ENCODE measurements around the gene FOXP1.

The FOXP1 gene

DNA sequence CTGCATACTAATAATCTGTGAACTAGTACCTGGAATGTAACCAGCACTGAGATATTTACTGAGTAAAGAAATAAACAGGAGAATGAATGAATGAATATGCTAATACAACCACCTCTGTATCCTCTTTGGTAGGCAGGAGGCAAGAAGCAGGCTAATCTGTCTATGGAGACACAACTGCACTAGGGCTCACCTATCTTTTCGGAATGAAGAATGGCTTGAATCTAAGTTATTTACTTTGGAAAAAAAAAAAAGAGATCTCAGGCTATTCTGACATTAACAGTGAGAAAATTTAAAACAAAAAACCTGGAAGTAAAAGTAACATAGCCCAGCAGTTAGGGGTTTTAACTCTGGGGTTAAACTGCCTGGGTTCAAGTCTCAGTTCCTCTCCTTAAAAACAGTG is 174.2 kb downstream of the FOXP1 start:
- no peak for TF ChIP-seq POLR2AphosphoS5 (IDR thresholded peaks at IDR 0.05; ENCODE audit: low read depth, low read length)
- TF ChIP-seq, protein P1, sequence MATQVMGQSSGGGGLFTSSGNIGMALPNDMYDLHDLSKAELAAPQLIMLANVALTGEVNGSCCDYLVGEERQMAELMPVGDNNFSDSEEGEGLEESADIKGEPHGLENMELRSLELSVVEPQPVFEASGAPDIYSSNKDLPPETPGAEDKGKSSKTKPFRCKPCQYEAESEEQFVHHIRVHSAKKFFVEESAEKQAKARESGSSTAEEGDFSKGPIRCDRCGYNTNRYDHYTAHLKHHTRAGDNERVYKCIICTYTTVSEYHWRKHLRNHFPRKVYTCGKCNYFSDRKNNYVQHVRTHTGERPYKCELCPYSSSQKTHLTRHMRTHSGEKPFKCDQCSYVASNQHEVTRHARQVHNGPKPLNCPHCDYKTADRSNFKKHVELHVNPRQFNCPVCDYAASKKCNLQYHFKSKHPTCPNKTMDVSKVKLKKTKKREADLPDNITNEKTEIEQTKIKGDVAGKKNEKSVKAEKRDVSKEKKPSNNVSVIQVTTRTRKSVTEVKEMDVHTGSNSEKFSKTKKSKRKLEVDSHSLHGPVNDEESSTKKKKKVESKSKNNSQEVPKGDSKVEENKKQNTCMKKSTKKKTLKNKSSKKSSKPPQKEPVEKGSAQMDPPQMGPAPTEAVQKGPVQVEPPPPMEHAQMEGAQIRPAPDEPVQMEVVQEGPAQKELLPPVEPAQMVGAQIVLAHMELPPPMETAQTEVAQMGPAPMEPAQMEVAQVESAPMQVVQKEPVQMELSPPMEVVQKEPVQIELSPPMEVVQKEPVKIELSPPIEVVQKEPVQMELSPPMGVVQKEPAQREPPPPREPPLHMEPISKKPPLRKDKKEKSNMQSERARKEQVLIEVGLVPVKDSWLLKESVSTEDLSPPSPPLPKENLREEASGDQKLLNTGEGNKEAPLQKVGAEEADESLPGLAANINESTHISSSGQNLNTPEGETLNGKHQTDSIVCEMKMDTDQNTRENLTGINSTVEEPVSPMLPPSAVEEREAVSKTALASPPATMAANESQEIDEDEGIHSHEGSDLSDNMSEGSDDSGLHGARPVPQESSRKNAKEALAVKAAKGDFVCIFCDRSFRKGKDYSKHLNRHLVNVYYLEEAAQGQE (IDR thresholded peaks at IDR 0.05; ENCODE audit: insufficient read depth in 1 of 2, low read depth in 2 of 2, low read length in 2 of 2): no peak
- no peak for TF ChIP-seq FOXP2 (optimal IDR thresholded peaks at IDR 0.05; ENCODE audit: borderline replicate concordance, extremely low read depth, extremely low read length, insufficient read depth)
- TF ChIP-seq TAF1 (IDR thresholded peaks at IDR 0.05; ENCODE audit: borderline replicate concordance, insufficient read depth, low read length): no peak
- TF ChIP-seq SIN3A (IDR thresholded peaks at IDR 0.05; ENCODE audit: borderline replicate concordance, insufficient read depth, low read length): no peak

GRCh38 chr3:71408903-71409302 is 174.6 kb downstream of the FOXP1 start:
- no peak for TF ChIP-seq POLR2AphosphoS5 (IDR thresholded peaks at IDR 0.05; ENCODE audit: low read depth, low read length)
- no peak for TF ChIP-seq FOXP2 (optimal IDR thresholded peaks at IDR 0.05; ENCODE audit: borderline replicate concordance, extremely low read depth, extremely low read length, insufficient read depth)

DNA sequence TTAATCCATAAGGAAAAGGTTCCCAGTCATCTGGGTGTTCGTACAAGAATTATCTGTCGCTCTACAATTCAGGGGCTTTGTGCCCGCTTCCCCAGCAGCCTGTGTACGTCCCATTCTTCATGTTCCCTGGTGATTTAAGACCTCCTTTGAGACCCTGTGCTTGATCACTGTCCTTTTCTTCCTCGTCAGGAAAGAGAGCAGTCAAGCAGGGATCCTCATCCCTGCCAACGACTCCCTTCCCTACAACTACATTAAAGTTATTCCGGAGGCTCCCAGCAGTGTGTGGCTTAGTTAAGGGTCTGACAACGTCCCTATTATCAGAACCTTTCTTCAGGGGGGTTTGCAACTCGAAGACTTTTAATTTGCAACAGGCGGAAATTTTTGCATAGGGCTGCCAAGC is 175.7 kb downstream of the FOXP1 start:
- TF ChIP-seq FOXP2 (optimal IDR thresholded peaks at IDR 0.05; ENCODE audit: borderline replicate concordance, extremely low read depth, extremely low read length, insufficient read depth) (no peak), SIN3A (IDR thresholded peaks at IDR 0.05; ENCODE audit: borderline replicate concordance, insufficient read depth, low read length) (no peak), POLR2AphosphoS5 (IDR thresholded peaks at IDR 0.05; ENCODE audit: low read depth, low read length) (no peak), TAF1 (IDR thresholded peaks at IDR 0.05; ENCODE audit: borderline replicate concordance, insufficient read depth, low read length) (no peak)
- TF ChIP-seq, protein P1 (IDR thresholded peaks at IDR 0.05; ENCODE audit: insufficient read depth in 1 of 2, low read depth in 2 of 2, low read length in 2 of 2): no peak

DNA sequence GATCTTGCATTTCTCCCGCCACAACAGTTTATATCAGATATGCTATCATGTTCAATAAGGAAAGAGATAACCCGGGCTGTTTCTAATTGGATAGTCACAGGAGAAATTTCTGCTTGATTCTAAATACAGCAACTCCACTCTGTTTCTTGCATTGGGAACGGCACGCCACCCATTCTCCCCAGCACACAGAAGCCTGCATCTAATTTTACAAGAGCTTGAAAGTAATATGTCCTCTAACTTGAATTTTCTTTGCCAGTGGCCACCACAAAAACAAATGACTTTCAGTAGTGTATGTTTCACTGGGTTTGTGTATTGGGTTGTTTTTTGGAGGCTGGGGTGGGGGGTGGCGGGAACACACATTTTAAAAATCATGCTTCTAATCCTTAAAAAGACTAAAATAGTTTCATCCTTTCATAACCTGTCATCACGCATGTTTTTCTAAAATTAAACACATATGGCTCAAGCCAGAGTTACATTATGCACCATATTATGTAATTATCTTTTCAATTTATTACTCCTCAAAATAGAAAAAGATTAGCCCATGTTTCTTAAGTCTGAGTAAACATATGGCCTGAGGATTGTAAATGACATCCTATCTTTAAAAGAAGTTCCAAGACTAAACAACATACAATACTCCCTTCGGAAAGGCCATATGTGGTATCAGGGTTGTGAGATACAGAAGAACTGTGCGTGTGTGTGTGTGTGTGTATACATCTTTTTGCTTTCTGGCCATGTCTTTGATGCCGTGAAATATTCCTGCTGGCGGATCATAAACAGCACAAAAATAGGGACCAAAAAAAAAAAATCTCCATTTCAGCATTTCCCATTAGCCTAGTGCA is 176.3 kb downstream of the FOXP1 start:
- no peak for TF ChIP-seq POLR2AphosphoS5 (IDR thresholded peaks at IDR 0.05; ENCODE audit: low read depth, low read length)
- no peak for TF ChIP-seq SIN3A (IDR thresholded peaks at IDR 0.05; ENCODE audit: borderline replicate concordance, insufficient read depth, low read length)
- TF ChIP-seq TAF1 (IDR thresholded peaks at IDR 0.05; ENCODE audit: borderline replicate concordance, insufficient read depth, low read length): no peak
- TF ChIP-seq FOXP2 (optimal IDR thresholded peaks at IDR 0.05; ENCODE audit: borderline replicate concordance, extremely low read depth, extremely low read length, insufficient read depth): no peak
- TF ChIP-seq, protein P1 (IDR thresholded peaks at IDR 0.05; ENCODE audit: insufficient read depth in 1 of 2, low read depth in 2 of 2, low read length in 2 of 2): no peak

DNA sequence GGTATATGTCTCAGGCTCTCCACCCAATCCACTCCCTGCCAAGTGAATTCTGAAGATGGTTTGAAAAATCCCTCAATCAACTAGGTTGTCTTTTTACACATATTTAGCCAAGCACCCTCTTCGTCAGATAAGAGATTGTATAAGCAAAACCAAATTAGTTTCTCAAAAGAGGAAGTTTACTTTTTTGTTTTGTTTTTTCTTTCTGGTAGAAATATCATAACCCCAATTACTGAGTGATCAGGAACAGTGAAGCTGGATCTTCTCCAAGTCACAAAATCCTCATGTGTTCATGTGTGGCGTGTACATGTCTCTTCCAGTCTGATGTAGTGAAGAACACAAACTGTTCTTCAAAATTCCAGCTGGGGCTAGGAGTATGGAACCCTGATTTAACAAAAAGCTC is 180.6 kb downstream of the FOXP1 start:
- TF ChIP-seq FOXP2 (optimal IDR thresholded peaks at IDR 0.05; ENCODE audit: borderline replicate concordance, extremely low read depth, extremely low read length, insufficient read depth): no peak
- TF ChIP-seq, protein P1 (IDR thresholded peaks at IDR 0.05; ENCODE audit: insufficient read depth in 1 of 2, low read depth in 2 of 2, low read length in 2 of 2): no peak
- TF ChIP-seq SIN3A (IDR thresholded peaks at IDR 0.05; ENCODE audit: borderline replicate concordance, insufficient read depth, low read length): no peak
- no peak for TF ChIP-seq TAF1 (IDR thresholded peaks at IDR 0.05; ENCODE audit: borderline replicate concordance, insufficient read depth, low read length)
- TF ChIP-seq POLR2AphosphoS5 (IDR thresholded peaks at IDR 0.05; ENCODE audit: low read depth, low read length): no peak
